Measurements from ENCODE around the gene CARD14.
"Not testable (repeated sequence)": the region's sequence is repeated elsewhere in the genome, so short reads cannot be mapped to it uniquely, and the experiment has no call there.

Gene CARD14

DNA sequence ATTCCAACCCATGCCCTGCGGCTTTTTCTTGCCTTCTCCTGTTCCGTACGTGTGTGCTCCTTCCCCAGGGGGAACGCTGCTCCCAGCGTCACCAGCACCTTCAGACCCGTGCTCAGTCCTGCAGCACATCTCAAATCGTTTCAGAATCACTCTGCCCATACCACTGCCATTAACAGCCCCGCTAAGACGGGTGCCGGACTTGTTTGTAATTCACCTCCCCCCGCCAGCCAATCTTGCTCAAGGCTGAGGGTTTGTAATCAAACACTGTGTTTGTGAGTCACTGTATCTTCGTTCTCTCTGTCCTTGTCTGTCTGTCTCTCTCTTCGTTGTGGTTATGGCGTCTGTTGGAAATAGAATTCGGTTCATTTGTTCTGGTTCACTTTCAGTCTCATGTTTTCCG is 17.3 kb downstream of the CARD14 start:
- DNase-seq = no peak

DNA sequence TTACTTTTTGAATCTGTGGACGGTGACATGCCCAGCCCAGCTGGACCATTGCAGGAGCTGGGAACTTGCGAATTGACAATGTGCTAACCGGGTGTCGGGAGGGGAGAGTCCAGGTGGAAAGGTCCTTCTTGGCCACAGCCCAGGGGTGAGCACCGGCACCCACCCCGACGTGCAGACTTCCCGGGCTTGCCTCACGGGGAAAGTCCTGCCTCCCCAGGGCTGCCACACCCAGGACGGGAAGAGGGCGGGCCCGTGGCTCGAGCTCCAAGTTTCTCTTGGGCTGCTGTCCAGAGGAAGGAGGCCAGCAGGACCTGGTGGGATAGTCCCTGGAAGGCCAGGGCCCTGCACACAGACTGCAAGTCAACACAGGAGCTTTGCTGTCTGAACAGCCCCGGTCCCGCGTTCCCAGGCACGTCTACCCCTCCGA is 17.7 kb downstream of the CARD14 start:
- DNase-seq = no peak

DNA sequence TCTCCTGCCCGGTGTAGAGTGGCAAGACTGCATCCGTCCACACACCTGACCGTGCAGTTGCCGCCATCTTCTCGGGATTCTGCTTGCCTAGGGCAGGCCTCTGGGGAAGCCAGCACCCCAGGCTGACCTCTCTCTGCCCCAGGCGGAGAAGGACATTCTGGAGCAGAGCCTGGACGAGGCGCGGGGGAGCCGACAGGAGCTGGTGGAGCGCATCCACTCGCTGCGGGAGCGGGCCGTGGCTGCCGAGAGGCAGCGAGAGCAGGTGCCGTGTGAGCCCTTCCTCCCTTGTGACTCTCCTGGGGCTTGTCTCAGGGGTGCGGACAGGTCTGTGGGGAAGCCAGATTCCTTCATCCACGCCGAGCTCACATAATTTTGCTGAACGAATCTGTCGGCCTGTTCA is 19.8 kb downstream of the CARD14 start:
- DNase-seq = no peak

DNA sequence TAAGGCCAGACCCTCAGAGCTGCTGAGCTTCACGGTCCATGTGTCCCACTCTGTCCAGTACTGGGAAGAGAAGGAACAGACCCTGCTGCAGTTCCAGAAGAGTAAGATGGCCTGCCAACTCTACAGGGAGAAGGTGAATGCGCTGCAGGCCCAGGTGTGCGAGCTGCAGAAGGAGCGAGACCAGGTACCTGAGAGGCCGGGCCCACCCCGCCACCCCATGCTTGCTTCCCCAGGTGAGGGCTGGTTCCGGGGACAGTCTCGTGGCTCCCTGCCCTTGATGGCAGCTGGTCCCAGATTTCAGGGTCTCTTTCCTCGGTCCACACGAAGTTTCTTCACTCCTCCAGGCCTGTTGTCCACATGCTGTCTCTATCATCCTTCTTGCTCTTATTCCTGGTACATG is 20.9 kb downstream of the CARD14 start:
- no peak for DNase-seq

DNA sequence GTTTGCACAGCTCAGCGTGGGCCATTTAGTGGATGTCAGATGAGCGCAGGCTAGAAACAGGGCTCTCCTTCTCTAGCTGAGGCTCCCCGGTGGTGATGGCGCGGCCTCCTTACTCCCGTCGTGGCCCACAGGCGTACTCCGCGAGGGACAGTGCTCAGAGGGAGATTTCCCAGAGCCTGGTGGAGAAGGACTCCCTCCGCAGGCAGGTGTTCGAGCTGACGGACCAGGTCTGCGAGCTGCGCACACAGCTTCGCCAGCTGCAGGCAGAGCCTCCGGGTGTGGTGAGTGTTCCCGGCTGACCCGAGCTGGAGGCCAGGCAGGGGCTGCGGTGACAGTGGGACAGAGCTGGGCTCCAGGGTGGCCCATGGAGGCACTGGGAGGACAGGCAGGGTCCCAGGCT is 21.4 kb downstream of the CARD14 start:
- no peak for DNase-seq

DNA sequence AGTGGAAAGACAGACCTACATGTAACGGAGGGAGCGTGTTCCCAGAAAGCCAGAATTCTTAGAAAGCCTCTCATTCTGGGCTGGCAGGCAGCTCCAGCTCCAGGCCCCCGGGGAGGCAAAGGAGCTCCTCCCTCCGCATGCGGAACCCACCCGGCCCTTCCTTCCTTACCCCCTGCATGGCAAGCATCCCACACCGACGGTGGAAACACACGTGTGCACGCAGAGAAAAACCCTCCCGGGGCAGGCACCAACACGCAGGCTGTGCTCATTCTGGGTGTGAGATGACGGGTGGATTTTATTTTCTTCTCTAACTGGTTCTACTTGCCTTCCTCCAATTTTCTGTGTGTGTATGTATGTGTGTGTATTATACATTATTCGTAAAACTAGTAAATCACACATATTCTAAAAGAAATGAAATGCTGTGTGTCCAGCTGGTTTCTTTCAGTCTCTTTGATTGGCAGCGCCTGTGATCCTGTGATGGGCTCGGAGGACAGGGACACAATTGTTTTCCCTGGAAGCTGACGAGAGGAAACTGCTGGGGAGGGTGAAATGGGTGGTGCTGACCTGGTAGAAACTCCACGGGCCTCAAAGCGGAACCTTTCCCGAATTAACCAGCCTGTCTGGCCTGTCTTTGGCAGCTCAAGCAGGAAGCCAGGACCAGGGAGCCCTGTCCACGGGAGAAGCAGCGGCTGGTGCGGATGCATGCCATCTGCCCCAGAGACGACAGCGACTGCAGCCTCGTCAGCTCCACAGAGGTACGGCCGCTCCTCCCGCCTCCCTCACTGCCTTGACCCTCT is 22.2 kb downstream of the CARD14 start:
- no peak for DNase-seq

DNA sequence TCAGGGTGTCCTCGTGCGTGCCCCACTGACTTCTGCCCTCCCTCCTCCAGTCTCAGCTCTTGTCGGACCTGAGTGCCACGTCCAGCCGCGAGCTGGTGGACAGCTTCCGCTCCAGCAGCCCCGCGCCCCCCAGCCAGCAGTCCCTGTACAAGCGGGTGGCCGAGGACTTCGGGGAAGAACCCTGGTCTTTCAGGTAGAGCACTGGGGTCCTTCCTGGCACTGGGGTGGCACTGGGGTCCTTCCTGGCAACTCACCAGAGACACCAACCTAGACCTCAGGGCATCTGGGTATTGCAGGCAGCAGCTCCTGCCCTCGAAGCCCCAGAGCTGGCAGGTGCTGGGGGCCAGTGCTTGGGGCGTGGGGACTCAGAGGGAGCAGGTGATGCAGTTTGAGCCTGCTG is 25.3 kb downstream of the CARD14 start:
- DNase-seq = no peak

DNA sequence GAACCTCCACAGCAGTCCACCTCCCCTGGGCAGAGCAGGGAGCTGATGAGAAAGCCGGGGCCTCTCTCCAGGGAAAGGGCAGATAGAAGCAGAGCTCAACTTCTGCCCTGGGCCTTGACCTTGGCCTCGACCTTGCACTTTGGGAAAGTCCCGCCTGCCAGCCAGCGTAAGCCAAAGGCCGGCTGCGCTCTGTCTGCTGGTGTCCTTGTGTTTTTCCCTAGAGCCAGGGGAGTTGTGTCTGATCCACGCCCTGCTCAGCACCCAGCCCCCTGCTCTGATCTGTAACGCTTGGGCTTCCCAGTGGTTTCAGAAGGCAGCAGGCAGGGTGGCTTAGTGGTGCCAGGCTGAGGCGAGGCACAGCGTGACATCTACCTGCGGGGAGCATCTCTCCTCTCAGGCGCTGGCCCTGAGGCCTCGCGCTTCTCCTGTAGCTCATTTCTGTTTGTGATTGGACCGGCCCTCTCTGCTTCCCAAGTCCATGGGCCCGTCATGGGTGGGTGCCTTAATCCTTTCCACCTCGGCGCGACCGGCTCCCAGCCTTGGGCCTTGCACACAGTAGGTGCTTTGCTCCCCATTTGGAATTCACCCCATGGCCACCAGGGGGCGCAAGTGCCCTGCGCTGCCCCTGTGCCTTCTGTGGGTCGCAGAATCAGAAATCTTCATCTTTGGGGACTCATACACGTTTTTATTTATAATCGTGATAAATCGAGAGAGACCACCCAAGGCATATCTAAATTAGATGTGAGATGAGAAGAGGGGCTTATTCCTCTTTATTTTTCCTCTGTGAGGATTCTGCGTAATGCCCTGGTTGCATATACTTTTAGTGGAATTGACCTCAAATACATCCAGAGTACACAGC is 26.1 kb downstream of the CARD14 start:
- DNase-seq = peak; percentile 71

DNA sequence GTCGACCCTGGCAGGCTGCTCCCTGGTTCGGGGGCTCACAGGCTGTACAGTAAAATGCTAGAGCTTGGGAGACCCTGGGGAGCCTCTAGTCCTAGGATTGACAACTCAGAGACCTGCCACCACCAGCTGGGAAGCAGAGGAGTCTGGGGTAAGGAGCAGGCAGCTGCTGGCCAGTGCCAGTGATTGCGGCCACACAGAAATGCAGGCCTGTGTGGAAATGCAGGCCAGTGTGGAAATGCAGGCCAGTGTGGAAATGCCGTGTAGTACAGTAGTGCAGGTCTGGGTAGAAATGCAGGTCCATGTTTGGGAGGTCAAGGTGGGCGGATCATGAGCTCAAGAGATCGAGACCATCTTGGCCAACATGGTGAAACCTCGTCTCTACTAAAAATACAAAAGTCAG is 26.8 kb downstream of the CARD14 start:
- no peak for DNase-seq

DNA sequence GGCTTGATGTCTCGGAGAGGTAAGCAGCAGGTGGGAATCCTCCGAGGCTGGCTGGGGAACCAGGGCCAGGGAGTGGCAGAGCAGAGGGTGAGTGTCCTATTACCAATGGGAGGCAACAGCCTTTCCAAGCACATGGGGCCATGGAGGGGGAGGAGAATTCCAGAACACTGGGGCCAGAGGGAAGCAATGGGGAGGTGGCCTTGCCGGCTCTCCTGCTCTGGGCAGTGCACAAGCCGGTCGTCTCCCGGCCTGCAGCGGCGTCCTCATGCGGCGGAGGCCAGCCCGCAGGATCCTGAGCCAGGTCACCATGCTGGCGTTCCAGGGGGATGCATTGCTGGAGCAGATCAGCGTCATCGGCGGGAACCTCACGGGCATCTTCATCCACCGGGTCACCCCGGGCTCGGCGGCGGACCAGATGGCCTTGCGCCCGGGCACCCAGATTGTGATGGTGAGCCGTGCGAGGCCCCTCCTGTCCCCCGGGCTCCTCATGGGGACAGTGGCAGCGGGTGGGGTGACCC is 28.4 kb downstream of the CARD14 start:
- DNase-seq = no peak

DNA sequence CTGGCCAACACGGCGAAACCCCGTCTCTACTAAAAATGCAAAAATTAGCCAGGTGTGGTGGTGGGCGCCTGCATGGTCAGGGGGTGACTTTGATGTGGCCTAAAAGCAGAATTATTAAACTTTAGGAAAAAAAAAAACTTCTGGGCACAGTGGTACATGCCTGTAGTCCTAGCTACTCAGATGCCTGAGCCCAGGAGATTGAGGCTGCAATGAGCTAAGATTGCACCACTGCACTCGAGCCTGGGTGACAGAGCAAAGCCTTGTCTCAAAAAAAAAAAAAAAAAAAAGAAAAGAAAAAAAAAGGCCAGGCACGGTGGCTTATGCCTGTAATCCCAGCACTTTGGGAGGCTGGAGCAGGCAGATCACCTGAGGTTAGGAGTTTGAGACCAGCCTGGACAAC is 29.5 kb downstream of the CARD14 start:
- not testable (repeated sequence) for DNase-seq

DNA sequence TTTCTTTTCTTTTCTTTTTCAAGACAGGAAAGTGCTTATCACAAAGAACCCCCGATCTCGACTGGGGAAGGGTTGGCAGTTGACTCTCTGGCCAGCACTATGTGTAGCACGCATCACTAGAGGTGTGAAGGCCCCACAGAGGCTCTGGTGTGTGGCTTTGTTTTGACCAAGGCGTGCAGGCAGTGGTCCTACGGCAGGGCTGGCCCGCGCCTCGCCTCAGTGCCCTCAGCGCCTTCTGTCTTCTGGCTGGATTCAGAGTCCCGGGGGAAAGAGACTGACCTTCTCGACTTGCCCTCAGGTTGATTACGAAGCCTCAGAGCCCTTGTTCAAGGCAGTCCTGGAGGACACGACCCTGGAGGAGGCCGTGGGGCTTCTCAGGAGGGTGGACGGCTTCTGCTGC is 31.6 kb downstream of the CARD14 start:
- no peak for DNase-seq

DNA sequence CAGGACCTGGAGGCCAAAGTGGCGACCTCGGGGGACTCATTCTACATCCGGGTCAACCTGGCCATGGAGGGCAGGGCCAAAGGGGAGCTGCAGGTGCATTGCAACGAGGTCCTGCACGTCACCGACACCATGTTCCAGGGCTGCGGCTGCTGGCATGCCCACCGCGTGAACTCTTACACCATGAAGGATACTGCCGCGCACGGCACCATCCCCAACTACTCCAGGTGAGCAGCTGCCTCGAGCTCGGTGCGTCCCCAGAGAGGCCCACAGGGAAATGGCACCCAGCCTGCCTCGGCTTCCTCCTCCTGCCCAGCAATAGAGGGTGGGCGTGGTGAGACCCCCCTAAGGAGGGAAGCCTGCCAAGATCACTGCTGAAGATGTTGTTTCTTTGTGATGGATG is 32.4 kb downstream of the CARD14 start:
- DNase-seq = no peak

DNA sequence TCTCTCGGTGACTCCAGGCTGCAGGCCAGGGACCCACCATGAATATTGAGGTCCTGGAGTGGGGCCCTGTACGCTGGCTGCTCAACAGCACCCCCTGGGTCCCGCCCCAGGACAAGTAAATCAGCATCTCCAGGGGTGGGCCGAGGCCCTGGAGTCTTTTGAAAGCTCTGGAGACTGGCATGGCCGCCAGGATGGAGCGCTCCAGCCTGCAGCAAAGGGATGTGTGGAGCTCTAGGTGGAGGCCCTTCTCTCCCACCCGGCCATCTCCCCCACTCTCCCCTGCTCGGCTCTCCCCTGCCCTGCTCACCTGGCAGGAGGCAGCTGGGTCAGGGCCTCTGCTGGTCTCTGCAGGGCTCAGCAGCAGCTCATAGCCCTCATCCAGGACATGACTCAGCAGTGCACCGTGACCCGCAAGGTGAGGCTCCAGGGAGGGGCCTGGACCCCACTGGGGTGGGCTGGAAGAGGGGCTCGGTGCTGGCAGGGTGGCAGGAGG is 33.7 kb downstream of the CARD14 start:
- no peak for DNase-seq

DNA sequence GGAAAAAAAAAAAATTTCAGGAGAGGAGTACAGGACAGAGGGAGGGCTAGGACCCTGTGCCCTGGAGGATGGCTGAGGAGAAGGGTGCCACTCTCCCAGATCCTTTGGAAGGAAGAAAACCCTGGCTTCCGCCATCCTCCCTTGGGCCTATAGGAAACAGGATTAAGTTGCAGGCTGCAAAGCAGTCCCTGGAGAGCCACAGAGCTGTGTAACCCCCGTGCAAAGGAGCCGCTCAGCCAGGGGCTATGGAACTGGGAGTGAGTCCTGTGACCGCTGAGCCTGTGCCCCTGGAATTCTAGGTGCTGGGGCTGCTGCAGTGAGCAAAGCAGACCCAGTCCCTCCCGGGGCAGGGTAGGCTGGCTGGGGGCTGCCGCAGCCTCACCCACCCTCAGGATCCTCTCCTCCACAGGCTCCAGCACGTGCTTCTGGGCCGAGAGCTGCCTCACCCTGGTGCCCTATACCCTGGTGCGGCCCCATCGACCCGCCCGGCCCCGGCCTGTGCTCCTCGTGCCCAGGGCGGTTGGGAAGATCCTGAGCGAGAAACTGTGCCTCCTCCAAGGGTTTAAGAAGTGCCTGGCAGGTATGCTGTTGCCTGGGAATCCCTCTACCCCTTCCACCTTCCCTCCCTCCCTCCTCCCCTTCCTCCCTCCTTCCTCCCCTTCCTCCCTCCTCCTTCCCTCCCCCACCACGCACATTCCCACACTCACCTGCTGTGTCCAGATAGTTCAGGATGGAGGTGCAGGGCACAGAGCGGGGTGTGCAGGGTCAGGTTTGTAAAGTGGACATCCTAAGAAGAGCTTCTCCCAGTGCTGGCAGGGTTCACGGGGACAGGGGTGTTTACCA is 35.0 kb downstream of the CARD14 start:
- no peak for DNase-seq

DNA sequence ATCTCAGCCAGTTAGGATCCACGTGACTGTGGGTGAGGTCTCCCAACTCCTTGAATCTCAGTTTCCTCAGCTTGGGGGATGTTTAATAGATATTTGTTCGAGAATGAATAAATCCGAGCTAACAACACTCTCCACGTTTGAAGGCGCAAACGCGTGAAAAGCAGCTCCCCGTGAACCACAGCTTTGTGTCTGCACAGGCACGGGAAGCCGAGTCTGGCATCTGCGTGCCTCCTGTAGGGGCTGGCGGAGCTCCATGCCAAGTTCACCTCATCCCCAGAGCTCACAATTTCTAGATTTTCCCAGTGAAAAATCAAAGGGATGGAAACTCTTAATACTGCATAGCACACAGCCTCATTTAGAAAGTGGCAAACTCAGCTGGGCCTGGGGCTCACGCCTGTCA is 36.0 kb downstream of the CARD14 start:
- DNase-seq = no peak

DNA sequence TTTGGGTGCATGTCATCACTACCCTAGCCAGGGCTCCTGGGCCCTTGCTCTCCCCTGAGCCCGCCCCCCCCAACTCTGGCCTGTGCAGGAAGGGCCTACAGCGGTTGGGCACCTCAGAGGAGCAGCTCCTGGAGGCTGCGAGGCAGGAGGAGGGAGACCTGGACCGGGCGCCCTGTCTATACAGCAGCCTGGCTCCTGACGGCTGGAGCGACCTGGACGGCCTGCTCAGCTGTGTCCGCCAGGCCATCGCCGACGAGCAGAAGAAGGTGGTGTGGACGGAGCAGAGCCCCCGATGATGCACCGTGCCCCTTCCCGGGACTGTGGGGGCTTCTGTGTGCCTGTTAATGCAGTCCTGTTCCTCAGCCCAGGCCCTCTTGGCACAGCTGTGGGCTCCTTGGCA is 38.2 kb downstream of the CARD14 start:
- no peak for DNase-seq

DNA sequence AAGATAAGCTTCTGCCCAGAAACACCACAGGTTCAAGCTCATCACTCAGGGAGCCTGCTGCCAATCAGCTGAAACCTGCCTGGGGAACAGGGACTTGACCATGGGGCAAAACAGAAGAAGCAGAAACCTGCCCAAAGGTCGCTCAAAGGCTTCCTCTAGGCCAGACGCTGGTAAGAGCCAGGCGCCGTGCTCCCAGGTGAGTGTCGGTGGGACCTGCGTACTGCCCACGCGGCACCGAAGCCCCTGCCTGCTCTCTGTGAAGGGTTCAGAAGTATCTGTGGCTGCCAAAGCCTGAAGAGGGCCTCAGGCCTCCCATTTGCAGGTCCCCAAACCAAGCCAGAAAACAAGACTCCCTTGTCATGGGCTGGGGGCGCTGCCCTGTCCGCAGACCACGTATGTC is 39.9 kb downstream of the CARD14 start:
- DNase-seq = no peak

DNA sequence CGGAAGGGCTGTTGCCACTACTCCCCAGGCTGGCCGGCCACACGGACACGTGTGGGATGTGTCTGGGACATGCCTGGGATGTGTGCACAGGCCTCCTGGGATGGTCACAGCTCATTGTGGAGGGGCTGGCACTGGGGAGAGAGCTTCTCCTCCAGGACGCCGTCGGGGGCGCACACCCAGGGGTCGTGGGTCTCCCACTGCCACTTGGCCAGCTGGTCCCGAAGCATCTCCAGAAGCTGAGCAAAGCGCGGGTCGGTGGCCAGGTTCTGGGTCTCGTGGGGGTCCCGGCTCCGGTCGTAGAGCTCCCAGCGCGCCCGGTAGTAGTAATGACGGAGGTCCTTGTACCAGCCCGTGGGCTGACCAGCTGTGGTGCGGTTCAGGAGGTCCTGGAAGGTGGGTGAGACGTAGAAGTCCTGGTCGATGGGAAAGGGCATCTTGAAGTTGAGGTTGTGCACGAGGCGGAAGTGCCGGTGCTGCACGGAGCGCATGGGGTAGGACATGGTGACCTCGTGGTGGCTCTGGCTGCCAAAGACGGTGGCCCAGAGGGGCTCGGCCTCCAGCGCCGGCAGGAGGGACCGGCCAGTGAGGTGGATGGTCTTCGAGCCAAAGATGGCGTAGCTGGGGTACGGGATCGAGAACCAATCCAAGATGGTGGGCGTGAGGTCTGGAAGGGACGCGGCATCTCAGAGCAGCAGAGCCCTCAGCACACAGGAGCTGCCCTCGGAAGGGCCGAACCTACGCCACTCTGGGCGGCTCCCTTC is 40.7 kb downstream of the CARD14 start:
- DNase-seq = no peak

DNA sequence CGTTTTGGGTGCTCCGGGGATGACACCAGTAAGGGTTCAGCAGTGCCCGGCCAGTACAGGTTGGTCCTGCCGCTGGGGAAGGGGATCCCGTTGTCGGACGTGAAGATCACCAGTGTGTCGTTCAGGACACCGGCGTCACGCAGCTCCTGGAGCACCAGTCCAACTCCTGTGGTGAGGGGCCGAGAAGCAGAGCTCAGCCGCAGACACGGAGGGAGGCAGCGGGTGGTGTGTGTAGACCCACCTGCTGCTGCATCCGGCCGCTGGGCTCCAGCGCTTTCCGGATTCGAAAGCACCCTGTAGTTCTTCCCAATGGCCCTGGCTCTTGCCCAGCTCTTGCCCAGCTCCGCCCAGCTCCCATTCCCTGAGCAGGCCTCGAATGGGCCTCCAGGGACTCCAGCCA is 42.3 kb downstream of the CARD14 start:
- no peak for DNase-seq

DNA sequence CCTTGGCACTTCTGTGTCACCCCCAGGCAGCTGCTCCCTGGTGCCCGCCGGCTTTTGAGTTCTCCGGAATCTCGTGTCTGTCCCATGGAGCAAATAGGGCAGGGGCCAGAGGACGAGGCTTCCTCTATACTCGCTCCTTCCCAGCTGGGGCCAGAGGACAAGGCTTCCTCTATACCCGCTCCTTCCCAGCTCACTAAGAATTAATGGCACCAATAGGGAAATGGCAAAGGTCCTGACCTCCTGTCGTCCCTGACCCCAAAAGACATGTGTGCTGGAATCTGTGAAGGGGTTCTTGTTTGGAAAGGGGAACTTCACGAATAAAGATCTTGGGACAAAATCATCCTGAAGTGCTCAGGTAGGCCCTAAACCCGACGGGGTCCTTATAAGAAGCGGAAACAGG is 42.7 kb downstream of the CARD14 start:
- no peak for DNase-seq

DNA sequence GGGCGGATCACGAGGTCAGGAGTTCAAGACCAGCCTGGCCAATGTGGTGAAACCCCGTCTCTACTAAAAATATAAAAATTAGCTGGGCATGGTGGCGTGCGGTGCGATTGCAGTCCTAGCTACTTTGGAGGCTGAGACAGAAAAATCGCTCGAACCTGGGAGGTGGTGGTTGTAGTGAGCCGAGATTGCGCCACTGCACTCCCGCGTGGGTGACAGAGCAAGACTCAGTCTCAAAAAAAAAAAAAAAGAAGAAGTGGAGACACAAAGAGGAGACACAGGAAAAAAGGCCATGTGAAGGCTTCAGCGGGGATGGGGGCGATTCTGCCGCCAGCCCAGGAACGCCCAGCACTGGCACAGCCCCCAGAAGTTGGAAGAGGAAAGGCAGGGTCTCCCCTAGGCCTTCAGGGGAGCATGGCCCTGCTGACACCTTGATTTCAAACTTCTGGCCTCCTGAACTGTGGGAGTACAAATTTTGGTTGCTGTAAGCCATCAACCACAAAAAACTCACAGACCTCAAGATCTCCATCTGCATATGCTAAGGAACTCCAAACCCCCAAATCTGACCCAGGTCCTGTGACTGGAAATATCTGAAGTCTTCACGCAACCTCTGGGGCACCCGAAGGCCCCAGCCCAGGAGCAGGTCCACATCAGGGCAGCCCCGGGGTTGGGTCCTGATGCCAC is 43.3 kb downstream of the CARD14 start:
- no peak for DNase-seq
